HEK293 (cell line): ENCODE data around the gene EMCN.

Experiments
- CTCF ChIA-PET: fragments of 350-600 bp; formaldehyde crosslinking; extraction: SDS; loops from one replicate; lab custom pipeline; 2021; ENCODE audit warnings: antibody characterized with exemption; lab: Yijun Ruan, JAX
- POLR2A ChIA-PET: fragments of 300-600 bp; formaldehyde crosslinking; extraction: SDS; loops from one replicate; lab custom pipeline; 2020; ENCODE audit warnings: antibody characterized with exemption, inconsistent platforms; lab: Yijun Ruan, JAX
- H3K27ac ChIP-seq: fragments of 200-500 bp; sonication (Bioruptor generic); 2 replicates; pipeline ENCODE4 v1.5.1; 2014; ENCODE audit warnings: low read depth, low read length, control low read depth, inconsistent platforms; ENCODE audit errors: extremely low read depth
- H3K36me3 ChIP-seq, 2 experiments: fragments of 200-500 bp in 1 of 2; sonication (Bioruptor generic) in 1 of 2; 1 replicate in 1 of 2; 2 replicates in 1 of 2; pipeline ENCODE4 v1.5.1; 2014 to 2017; ENCODE audit warnings: inconsistent platforms in 2 of 2, low read length in 2 of 2; ENCODE audit not compliant: control insufficient read depth in 2 of 2, insufficient read depth in 1 of 2
- H3K4me1 ChIP-seq: fragments of 200-500 bp; sonication (Bioruptor generic); 2 replicates; pipeline ENCODE4 v1.5.1; 2014; ENCODE audit warnings: mild to moderate bottlenecking, low read length, inconsistent platforms; ENCODE audit not compliant: control insufficient read depth, insufficient read depth
- H3K4me3 ChIP-seq: 2 replicates; pipeline ENCODE4 v1.5.1; 2011; ENCODE audit warnings: low read depth, mild to moderate bottlenecking, control low read depth, low read length, moderate library complexity
- H3K9me3 ChIP-seq: fragments of 200-500 bp; sonication (Bioruptor generic); 2 replicates; pipeline ENCODE4 v1.5.1; 2014; ENCODE audit warnings: low read depth, low read length, inconsistent platforms; ENCODE audit not compliant: control insufficient read depth, insufficient read depth
- BCL11A ChIP-seq: fragments of 450-650 bp; formaldehyde crosslinking; IDR thresholded peaks from 2 replicates; pipeline ENCODE4 v1.5.1; 2016; ENCODE audit warnings: low read depth, missing biosample characterization, missing genetic modification characterization
- BCL6B ChIP-seq: fragments of 450-650 bp; formaldehyde crosslinking; IDR thresholded peaks from 2 replicates; pipeline ENCODE4 v1.5.1; 2017; ENCODE audit warnings: missing biosample characterization, missing genetic modification characterization
- KLF10 ChIP-seq: fragments of 450-650 bp; IDR thresholded peaks from 2 replicates; pipeline ENCODE4 v1.5.1; 2018; ENCODE audit warnings: missing biosample characterization, mild to moderate bottlenecking, missing genetic modification characterization
- KLF16 ChIP-seq: fragments of 450-650 bp; formaldehyde crosslinking; IDR thresholded peaks from 2 replicates; pipeline ENCODE4 v1.5.1; 2017; ENCODE audit warnings: missing biosample characterization, missing genetic modification characterization
- MEIS1 ChIP-seq: sonication (generic); formaldehyde crosslinking; IDR thresholded peaks from 2 replicates; pipeline ENCODE4 v1.8.1; 2022; ENCODE audit warnings: missing genetic modification reagents, mild to moderate bottlenecking, borderline replicate concordance
- WT1 ChIP-seq: fragments of 450-650 bp; formaldehyde crosslinking; IDR thresholded peaks from 2 replicates; pipeline ENCODE4 v1.5.1; 2016; ENCODE audit warnings: missing biosample characterization, missing genetic modification characterization
- ZBTB1 ChIP-seq: fragments of 450-650 bp; formaldehyde crosslinking; IDR thresholded peaks from 2 replicates; pipeline ENCODE4 v1.5.1; 2016; ENCODE audit warnings: missing biosample characterization, missing genetic modification characterization
- ZBTB17 ChIP-seq: fragments of 450-650 bp; formaldehyde crosslinking; IDR thresholded peaks from 2 replicates; pipeline ENCODE4 v1.5.1; 2016; ENCODE audit warnings: missing biosample characterization, missing genetic modification characterization
- ZFHX2 ChIP-seq: fragments of 450-650 bp; formaldehyde crosslinking; conservative IDR thresholded peaks from 2 replicates; pipeline ENCODE4 v1.5.1; 2016; ENCODE audit warnings: missing biosample characterization, missing genetic modification characterization
- ZNF155 ChIP-seq: fragments of 450-650 bp; formaldehyde crosslinking; IDR thresholded peaks from 2 replicates; pipeline ENCODE4 v1.5.1; 2016; ENCODE audit warnings: missing biosample characterization, missing genetic modification characterization
- ZNF48 ChIP-seq: fragments of 450-650 bp; formaldehyde crosslinking; IDR thresholded peaks from 2 replicates; pipeline ENCODE4 v1.5.1; 2016; ENCODE audit warnings: missing biosample characterization, missing genetic modification characterization
- ZNF600 ChIP-seq: fragments of 450-650 bp; formaldehyde crosslinking; IDR thresholded peaks from 2 replicates; pipeline ENCODE4 v1.5.1; 2016; ENCODE audit warnings: missing biosample characterization, missing genetic modification characterization
- ZNF610 ChIP-seq: fragments of 450-650 bp; formaldehyde crosslinking; IDR thresholded peaks from 2 replicates; pipeline ENCODE4 v1.5.1; 2016; ENCODE audit warnings: missing biosample characterization, missing genetic modification characterization, borderline replicate concordance
- ZNF621 ChIP-seq: fragments of 450-650 bp; formaldehyde crosslinking; IDR thresholded peaks from 2 replicates; pipeline ENCODE4 v1.5.1; 2017; ENCODE audit warnings: missing biosample characterization, missing genetic modification characterization
- ZNF626 ChIP-seq: fragments of 450-650 bp; sonication (Bioruptor Pico); formaldehyde crosslinking; IDR thresholded peaks from 2 replicates; pipeline ENCODE4 v1.5.1; 2018; ENCODE audit warnings: missing biosample characterization, missing genetic modification characterization, inconsistent platforms
- ZNF768 ChIP-seq: fragments of 450-650 bp; formaldehyde crosslinking; IDR thresholded peaks from 2 replicates; pipeline ENCODE4 v1.5.1; 2018; ENCODE audit warnings: missing biosample characterization, mild to moderate bottlenecking, missing genetic modification characterization
- ZSCAN16 ChIP-seq: fragments of 450-650 bp; formaldehyde crosslinking; IDR thresholded peaks from 2 replicates; pipeline ENCODE4 v1.5.1; 2016; ENCODE audit warnings: missing biosample characterization, missing genetic modification characterization
- ZSCAN5A ChIP-seq: fragments of 450-650 bp; formaldehyde crosslinking; IDR thresholded peaks from 2 replicates; pipeline ENCODE4 v1.5.1; 2016; ENCODE audit warnings: missing biosample characterization, missing genetic modification characterization
- TF ChIP-seq, protein P1 (sequence below): fragments of 450-650 bp; formaldehyde crosslinking; IDR thresholded peaks from 2 replicates; pipeline ENCODE4 v1.5.1; 2016; ENCODE audit warnings: missing biosample characterization, missing genetic modification characterization
- TF ChIP-seq, protein P2 (sequence below): fragments of 450-650 bp; formaldehyde crosslinking; IDR thresholded peaks from 2 replicates; pipeline ENCODE4 v1.5.1; 2017; ENCODE audit warnings: missing biosample characterization, missing genetic modification characterization
- TF ChIP-seq, protein P3 (sequence below): fragments of 450-650 bp; IDR thresholded peaks from 2 replicates; pipeline ENCODE4 v1.5.1; 2018; ENCODE audit warnings: missing biosample characterization, mild to moderate bottlenecking, missing genetic modification characterization

Gene EMCN

GRCh38 chr4:100483796-100484195 lies 34.0 kb downstream of the EMCN start:
- ChIA-PET CTCF (no interaction called here), POLR2A (no interaction called here)
- TF ChIP-seq ZSCAN16 (tag by site-specific recombination) (no peak), ZBTB17 (tag by site-specific recombination) (no peak), BCL11A (tag by site-specific recombination) (no peak), MEIS1 (CRISPR knock-in tag) (no peak), ZNF768 (tag by site-specific recombination) (no peak), WT1 (tag by site-specific recombination) (no peak), KLF16 (tag by site-specific recombination) (no peak), ZNF48 (no peak), ZFHX2 (tag by site-specific recombination) (no peak), ZSCAN5A (no peak), KLF10 (tag by site-specific recombination) (no peak), ZBTB1 (tag by site-specific recombination) (no peak), ZNF610 (tag by site-specific recombination) (no peak), ZNF155 (tag by site-specific recombination) (no peak), ZNF621 (tag by site-specific recombination) (no peak), BCL6B (tag by site-specific recombination) (no peak), ZNF626 (tag by site-specific recombination) (no peak), ZNF600 (no peak)
- TF ChIP-seq, protein P1, sequence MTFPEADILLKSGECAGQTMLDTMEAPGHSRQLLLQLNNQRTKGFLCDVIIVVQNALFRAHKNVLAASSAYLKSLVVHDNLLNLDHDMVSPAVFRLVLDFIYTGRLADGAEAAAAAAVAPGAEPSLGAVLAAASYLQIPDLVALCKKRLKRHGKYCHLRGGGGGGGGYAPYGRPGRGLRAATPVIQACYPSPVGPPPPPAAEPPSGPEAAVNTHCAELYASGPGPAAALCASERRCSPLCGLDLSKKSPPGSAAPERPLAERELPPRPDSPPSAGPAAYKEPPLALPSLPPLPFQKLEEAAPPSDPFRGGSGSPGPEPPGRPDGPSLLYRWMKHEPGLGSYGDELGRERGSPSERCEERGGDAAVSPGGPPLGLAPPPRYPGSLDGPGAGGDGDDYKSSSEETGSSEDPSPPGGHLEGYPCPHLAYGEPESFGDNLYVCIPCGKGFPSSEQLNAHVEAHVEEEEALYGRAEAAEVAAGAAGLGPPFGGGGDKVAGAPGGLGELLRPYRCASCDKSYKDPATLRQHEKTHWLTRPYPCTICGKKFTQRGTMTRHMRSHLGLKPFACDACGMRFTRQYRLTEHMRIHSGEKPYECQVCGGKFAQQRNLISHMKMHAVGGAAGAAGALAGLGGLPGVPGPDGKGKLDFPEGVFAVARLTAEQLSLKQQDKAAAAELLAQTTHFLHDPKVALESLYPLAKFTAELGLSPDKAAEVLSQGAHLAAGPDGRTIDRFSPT (tag by site-specific recombination) = no peak
- TF ChIP-seq, protein P2, sequence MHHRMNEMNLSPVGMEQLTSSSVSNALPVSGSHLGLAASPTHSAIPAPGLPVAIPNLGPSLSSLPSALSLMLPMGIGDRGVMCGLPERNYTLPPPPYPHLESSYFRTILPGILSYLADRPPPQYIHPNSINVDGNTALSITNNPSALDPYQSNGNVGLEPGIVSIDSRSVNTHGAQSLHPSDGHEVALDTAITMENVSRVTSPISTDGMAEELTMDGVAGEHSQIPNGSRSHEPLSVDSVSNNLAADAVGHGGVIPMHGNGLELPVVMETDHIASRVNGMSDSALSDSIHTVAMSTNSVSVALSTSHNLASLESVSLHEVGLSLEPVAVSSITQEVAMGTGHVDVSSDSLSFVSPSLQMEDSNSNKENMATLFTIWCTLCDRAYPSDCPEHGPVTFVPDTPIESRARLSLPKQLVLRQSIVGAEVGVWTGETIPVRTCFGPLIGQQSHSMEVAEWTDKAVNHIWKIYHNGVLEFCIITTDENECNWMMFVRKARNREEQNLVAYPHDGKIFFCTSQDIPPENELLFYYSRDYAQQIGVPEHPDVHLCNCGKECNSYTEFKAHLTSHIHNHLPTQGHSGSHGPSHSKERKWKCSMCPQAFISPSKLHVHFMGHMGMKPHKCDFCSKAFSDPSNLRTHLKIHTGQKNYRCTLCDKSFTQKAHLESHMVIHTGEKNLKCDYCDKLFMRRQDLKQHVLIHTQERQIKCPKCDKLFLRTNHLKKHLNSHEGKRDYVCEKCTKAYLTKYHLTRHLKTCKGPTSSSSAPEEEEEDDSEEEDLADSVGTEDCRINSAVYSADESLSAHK = no peak
- Histone ChIP-seq H3K27ac (no peak overlapping the region), H3K4me1 (no peaks in the 10 kb centered on the region), H3K4me3 (no peak overlapping the region), H3K36me3 (no peaks in the 10 kb centered on the region), H3K9me3 (no peaks in the 10 kb centered on the region)

DNA sequence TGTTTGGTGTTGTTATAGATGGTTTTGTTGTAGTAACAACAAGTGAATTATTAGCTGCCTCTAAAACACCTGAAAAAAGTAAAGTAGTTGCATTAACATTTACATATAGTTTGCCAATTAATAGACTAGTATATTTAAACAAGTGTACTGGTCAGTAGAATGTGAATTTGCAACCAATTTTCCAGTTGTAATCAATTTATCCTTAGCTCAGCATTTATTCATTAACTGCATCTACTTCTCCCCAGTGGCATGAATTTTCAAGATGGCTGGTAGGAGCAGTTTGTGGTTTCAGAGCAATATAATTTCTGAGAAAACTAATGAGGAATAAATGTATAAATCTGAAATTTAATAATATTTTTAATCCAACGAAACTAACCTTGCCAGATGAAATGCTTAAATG lies 37.9 kb downstream of the EMCN start:
- CTCF ChIA-PET = no interaction called here
- H3K4me3 ChIP-seq = no peak overlapping the region

More for the DNA sequence above, 37.9 kb downstream of the EMCN start:
- no peaks in the 10 kb centered on the region for H3K9me3 ChIP-seq
- TF ChIP-seq, protein P3, sequence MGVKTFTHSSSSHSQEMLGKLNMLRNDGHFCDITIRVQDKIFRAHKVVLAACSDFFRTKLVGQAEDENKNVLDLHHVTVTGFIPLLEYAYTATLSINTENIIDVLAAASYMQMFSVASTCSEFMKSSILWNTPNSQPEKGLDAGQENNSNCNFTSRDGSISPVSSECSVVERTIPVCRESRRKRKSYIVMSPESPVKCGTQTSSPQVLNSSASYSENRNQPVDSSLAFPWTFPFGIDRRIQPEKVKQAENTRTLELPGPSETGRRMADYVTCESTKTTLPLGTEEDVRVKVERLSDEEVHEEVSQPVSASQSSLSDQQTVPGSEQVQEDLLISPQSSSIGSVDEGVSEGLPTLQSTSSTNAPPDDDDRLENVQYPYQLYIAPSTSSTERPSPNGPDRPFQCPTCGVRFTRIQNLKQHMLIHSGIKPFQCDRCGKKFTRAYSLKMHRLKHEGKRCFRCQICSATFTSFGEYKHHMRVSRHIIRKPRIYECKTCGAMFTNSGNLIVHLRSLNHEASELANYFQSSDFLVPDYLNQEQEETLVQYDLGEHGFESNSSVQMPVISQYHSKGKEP (tag by site-specific recombination) = no peak
- H3K27ac ChIP-seq = no peak overlapping the region
- POLR2A ChIA-PET = no interaction called here
- no peaks in the 10 kb centered on the region for H3K4me1 ChIP-seq
- no peaks in the 10 kb centered on the region for H3K36me3 ChIP-seq
